HG03439 (cell line): ENCODE data around the gene PLA2G4B.

Source experiments
- ATAC-seq: cut with Tn5 transposase; IDR thresholded peaks from one replicate; pipeline ENCODE4 v1.9.1; 2021; ENCODE audit warnings: mild to moderate bottlenecking, moderate library complexity; ENCODE audit not compliant: unreplicated experiment

The PLA2G4B gene

DNA sequence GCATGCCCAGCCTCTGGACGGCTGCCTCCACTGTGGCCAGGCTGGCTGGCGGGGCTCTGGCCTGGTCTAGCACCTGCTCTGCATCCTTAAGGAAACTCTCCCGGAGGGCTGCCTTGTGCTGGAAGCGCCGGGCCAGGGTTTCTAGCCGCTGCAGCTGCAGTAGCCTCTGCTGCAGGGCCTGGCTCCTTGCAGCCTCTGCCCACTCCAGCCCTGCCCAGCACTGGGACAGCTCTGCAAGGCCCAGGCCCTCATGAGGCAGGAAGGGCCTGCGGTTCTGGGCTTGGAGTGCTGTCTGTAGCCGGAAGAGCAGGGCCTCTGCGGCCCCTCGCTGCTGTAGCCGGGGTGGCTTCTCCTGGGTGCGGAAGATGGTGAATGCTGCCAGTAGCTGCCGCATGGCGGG lies 47.2 kb downstream of the PLA2G4B start:
- no peak for ATAC-seq

- no peak for ATAC-seq
These were observed 48.1 kb downstream of the PLA2G4B start for GRCh38 chr15:41886741-41887140.

DNA sequence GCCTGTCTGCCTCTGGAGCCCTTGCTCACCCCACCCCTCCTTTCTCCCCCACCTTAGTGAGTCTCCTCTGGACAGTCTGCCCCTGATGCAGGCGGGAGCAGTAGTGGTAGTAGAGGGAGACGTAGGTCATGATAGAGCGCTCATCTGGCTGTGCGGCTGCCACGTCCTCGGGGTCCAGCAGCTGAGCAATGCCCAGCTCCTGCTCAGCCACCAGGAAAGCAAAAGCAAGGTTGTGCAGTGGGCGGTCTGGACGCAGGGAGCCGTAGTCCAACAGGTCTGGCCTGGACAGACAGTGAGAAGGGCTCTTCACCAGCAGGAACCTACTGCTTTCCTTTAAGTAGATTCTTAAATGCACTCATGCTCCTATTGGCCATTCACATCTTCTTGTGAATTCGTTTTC lies 48.5 kb downstream of the PLA2G4B start:
- no peak for ATAC-seq

- no peak for ATAC-seq
These were observed 49.2 kb downstream of the PLA2G4B start for GRCh38 chr15:41887893-41888292.

- ATAC-seq, result no peak
These were observed 50.1 kb downstream of the PLA2G4B start for GRCh38 chr15:41888662-41889253.

GRCh38 chr15:41890050-41890690 lies 51.5 kb downstream of the PLA2G4B start:
- ATAC-seq, result no peak

DNA sequence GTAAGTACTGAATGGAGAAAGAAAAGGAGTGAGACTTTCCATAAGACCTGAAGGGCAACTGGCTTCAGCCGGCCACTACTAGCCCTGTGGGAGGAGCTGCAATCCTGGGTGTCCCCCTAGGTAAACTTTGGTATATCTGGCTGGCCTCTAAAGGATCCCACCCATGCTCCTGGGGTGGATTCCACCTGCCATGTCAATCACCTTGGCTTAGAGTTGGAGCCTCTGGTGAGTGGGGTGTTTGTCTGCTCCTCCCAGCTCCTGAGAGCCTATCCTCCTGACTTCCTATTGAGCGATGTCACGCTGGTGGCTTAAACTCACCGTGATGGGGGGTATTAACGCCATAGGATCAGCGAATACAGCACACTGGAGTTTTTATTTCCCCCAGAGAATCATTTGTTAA lies 52.6 kb downstream of the PLA2G4B start:
- ATAC-seq, result no peak

DNA sequence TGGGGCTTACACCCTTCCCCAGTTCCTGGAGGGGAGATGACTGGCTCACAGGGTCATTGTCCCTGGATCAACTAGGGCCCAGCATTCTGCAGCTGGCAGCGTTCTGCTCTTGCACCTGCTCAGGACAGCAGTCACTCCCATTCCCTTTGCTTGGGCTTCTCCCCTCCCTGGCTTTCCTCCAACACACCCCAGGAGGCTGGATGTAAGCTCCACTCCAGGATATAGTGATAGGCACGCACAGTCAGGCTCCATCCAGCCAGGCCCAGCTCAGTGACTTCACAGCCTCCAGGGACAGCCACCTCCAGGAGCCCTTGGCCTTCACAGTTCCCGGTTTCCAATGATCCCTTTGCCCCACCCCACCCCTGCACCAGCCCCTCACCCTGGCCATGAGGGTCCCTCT lies 53.3 kb downstream of the PLA2G4B start:
- no peak for ATAC-seq

GRCh38 chr15:41892621-41893421 lies 54.2 kb downstream of the PLA2G4B start:
- ATAC-seq, result no peak

DNA sequence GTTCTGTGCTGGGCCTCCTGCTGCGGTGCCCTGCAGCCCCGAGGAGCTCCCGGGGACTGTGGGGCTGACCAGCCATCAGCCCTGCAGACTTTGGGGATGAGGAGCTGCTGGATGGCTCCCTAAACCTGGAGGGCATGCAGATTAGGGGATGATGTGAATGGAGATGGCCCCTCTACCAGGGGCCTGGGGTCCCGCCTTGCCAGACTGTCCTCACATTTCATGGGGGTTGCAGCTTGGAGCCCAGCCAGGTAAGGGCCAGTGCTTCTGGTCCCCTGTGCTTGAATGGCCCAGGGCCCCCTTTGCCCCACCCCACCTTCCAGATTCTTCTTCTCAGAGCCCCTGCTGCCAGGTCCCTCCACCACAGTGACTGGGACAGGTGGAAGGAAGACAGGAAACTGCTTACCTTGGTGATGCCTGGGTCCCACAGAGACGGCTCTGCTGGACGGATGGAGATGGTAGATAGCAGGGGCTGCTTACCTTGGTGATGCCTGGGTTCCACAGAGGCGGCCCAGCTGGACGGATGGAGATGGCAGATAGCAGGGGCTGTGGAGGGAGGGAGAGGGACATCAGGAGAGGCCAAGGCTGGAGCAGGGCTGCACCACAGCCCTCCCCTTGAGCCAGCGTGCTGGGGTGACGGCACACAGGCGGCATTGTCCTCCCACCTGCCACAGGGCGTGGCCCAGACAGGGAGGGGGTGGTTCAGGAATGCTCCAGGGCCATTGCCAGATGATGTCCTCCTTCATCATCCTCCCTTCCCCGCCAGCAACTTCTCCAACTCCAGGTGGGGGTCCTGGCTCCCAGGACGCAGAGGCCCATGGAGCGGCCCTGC lies 55.0 kb downstream of the PLA2G4B start, which contains the start of gene SPTBN5:
SPTBN5 (minus strand) TSS at position 632 of the 829 bp plus-strand sequence; CDS start at position 76, 556 bp downstream.
- ATAC-seq, result no peak

DNA sequence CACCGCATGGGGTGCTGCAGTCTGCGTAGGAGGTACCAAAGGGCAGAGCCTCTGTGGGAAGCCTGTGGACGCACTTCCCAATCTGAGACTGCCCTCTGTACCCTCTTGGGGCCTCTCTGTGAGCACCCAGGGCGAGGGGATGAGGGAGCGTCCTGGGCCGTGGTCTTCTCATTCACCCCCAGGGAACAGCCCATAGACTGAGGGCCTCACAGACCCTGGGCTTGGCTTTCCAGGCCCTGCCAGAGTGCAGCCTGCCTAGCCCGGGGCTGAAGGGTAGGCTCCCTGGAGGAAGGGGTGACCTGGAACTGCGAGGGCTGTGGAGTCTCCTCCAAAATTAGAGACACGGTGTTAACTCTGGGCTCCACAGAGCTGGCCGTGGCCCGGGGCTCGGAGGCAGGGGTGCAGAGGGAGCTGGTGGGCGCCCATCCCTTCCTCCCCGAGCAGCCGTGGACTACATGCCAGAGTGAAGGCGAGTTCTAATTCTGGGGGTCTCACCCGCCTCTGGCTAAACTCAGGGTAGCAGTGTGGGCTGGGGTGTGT lies 55.7 kb downstream of the PLA2G4B start:
- ATAC-seq, result no peak

DNA sequence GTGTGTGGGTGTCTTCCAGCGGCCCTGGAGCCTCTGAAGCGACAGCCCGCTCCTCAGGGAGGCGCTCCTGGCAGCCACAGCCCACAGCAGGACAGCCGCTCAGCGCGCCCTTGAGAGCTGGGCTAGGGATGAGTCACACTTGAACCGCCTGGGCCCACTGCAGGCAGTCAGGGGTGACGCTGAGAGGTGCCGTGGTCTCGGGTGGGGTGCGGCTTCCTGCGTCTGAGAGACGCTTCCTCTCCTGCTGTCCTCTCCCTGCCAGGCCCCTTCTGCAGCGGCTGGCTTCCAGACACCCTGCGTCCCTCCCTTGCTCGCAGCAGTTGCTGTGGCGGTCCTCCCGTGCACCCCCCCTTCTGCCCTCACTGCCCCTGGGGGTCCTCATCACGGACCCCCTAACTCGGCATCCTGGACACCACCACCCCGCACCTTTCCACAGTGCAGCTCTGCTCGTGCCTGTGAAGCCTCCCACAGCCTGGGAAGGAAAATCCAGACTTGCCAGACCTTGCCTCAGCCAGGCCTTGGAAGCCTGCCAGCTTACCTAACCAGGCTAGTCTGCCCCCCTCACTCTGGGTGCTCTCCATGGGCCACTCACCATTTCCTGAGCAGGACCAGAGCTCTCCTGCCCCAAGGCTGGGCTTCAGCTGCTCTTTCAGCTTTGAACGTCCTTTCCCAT lies 56.3 kb downstream of the PLA2G4B start:
- ATAC-seq, result peak; percentile 82

DNA sequence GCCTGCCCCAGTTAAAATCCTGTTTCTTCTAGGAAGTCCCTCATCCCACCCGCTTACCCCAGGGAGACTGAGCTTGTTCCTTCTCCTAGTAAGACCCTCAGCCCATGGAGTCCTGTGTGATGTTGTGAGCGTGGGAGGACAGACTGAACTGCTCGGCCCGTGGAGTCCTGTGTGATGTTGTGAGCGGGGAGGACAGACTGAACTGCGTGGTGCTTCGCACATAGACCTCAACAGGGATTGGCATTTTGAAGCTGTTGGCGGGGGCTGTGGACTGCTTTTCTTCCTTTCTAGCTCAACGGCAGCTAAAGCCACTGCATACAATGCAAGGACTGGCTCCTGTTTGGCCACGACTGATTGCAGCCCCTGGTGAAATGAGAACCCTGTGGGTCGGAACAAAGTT lies 56.8 kb downstream of the PLA2G4B start:
- ATAC-seq, result no peak

- ATAC-seq, result no peak
These were observed 57.3 kb downstream of the PLA2G4B start for GRCh38 chr15:41895957-41896356.

GRCh38 chr15:41896566-41896965 lies 57.9 kb downstream of the PLA2G4B start:
- ATAC-seq, result no peak

- ATAC-seq, result no peak
These were observed 58.7 kb downstream of the PLA2G4B start for GRCh38 chr15:41897363-41897799.
